GM20000 (cell line): ENCODE results near the gene SENP7.

Source experiments
- DNase-seq: peaks from one replicate; pipeline ENCODE4 v3.0.0; 2012; ENCODE audit warnings: low spot score
- CTCF ChIP-seq: IDR thresholded peaks from 2 replicates; pipeline ENCODE4 v1.5.1; 2012; ENCODE audit warnings: mild to moderate bottlenecking, control low read depth; ENCODE audit errors: extremely low read depth, missing control alignments

Gene SENP7

GRCh38 chr3:101531473-101532086 lies 18.6 kb upstream of the SENP7 start:
- DNase-seq: no peak
- TF ChIP-seq CTCF: no peak

DNA sequence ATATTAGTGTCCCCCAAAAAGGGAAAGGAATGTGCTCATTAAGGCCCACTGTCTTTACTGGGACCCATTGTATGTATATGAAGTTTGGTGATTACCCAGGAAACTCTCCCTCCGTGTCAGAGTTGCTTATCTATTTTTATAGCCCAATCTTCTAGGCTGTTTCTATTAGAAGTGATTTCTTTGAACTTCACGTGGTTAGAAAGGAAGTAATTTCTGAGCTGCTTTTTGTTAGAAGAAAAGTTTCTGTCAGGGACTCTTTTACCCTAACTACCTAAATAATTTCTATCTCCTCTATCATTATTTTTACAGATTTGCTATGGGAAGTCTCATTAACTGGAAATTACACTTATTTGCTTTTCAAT lies 17.7 kb upstream of the SENP7 start:
- TF ChIP-seq CTCF: no peak

GRCh38 chr3:101529816-101530685 lies 17.0 kb upstream of the SENP7 start:
- no peak for DNase-seq
- no peak for TF ChIP-seq CTCF

More for the DNA sequence above, 17.7 kb upstream of the SENP7 start:
- no peak for DNase-seq

DNA sequence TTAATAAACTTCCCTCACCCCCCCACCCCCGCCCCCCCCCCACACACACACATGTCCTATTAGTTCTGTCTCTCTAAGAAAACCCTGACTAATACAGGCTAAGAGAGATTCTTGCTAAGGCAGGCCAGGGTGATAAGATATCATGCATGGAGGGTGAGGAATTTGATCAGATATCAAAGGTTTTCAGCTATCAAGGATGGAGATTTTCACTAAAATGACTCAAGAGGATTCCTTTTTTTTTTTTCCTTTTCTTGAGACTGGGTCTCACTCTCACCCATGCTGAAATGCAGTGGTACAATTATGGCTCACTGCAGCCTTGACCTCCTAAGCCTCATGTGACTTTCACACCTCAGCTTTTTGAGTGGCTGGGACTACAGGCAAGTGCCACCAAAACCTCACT lies 14.9 kb upstream of the SENP7 start:
- no peak for DNase-seq
- no peak for TF ChIP-seq CTCF

DNA sequence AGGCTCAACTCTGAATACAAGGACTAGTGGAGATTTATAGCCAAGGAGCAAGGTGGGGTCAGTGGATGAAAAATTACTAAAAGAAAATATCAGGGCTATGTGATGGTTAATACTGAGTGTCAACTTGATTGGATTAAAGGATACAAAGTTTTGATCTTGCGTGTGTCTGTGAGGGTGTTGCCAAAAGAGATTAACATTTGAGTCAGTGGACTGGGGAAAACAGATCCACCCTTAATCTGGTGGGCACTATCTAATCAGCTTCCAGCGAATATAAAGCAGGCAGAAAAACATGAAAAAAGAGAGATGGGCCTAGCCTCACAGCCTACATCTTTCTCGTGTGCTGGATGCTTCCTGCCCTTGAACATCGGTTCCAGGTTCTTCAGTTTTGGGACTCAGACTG lies 14.4 kb upstream of the SENP7 start:
- no peak for TF ChIP-seq CTCF
- DNase-seq: no peak

- TF ChIP-seq CTCF: no peak
- DNase-seq: no peak
Observed at GRCh38 chr3:101521211-101521701, 8.2 kb upstream of the SENP7 start.

DNA sequence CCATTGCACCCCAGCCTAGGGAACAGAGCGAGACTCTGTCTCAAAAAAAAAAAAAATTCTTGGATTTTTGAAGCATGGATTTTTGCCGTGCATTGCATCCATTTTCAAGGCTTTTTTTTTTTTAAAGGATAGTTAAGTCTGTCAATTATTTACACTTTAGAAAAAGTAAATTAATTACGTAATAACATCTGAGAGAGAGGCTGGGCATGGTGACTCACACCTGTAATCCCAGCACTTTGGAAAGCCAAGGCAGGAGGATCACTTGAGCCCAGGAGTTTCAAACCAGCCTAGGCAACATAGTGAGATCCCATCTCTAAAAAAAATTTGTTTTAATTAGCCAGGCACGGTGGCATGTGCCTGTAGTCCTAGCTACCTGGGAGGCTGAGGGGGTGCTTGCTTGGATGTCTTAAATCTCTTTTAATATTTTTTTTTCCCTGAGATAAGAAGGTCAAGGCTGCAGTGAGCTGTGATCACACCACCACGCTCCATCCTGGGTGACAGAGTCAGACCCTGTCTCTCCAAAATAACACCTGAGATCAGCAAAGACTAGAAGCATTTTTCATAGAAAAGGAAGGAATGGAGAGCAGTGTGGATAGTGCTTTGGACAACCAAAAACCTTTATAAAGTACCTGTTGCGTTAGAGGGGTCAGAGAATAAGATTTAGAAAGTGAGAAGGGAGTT lies 6.8 kb upstream of the SENP7 start:
- no peak for DNase-seq

More for the DNA sequence above, 6.8 kb upstream of the SENP7 start:
- no peak for TF ChIP-seq CTCF
